Chondrocyte (in vitro differentiated cells): ENCODE data around the gene PPP2R2C. TPM values are rescaled to one million over a fixed set of nuclear protein-coding genes. Genes with fewer than 3 reads are reported as not detected.

Experiments
- DNase-seq: peaks from one replicate; pipeline ENCODE4 v3.0.0; 2021; ENCODE audit warnings: mixed read lengths, low spot score
- H3K27ac Mint-ChIP-seq: one replicate; pipeline ENCODE4 v1.8.0; 2021; ENCODE audit warnings: mild to moderate bottlenecking, moderate library complexity, mixed read lengths; ENCODE audit not compliant: unreplicated experiment
- H3K27me3 Mint-ChIP-seq: 2 replicates; pipeline ENCODE4 v1.8.0; 2021; ENCODE audit warnings: low read depth, mixed read lengths
- H3K36me3 Mint-ChIP-seq: 2 replicates; pipeline ENCODE4 v1.8.0; 2021; ENCODE audit warnings: low read depth, mixed read lengths
- H3K4me1 Mint-ChIP-seq: 2 replicates; pipeline ENCODE4 v1.8.0; 2021; ENCODE audit warnings: low read depth, mild to moderate bottlenecking, mixed read lengths
- H3K4me3 Mint-ChIP-seq: one replicate; pipeline ENCODE4 v1.8.0; 2021; ENCODE audit warnings: mild to moderate bottlenecking, moderate library complexity, mixed read lengths; ENCODE audit not compliant: unreplicated experiment
- H3K9me3 Mint-ChIP-seq: 2 replicates; pipeline ENCODE4 v1.8.0; 2021; ENCODE audit warnings: low read depth, mixed read lengths
- total RNA-seq: library from RNA; stranded (reverse); gene quantifications from 3 replicates; pipeline ENCODE4 v1.2.1, GENCODE V29; 2021
- TF ChIP-seq, protein P1 (sequence below): fragments of 200-600 bp; sonication (generic); IDR thresholded peaks from 2 replicates; pipeline ENCODE4 v1.5.0; 2021; ENCODE audit warnings: antibody characterized with exemption, mild to moderate bottlenecking, moderate library complexity

PPP2R2C gene
- total RNA-seq, 1 donor from 2014 or later: 0.10 TPM

DNA sequence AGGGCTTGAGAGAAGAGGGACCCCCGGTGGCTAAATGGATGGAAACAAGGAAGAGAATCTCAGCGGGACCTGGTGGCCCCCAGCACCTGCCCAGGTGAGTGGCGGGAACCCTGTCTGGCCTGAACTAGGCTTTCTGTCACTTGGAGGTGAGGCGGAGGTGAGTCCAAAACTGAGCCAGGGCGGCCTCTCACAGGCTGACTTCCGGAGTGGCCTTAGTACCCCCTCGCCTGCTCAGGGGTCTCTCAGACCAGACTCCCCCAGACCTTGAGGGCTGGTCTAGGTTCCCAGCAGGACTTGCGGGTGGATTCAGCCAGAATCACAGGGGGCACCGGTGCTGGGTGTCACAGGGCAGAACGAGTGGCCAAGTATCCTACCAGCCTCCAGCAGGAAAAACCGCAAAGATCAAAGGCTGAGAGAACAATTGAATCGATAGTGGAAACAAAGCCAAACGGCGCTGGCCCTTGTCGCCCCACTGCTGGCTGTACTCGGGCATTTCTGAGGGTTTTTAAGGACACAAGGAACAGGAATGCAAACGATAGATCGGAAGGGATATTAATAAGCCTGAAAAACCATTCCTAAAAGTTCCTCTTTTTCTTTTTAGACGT is 135.0 kb downstream of the PPP2R2C start:
- peak; percentile 78 for DNase-seq
- H3K4me3 Mint-ChIP-seq: no peak overlapping the region
- H3K9me3 Mint-ChIP-seq: no peaks in the 10 kb centered on the region
- no peaks in the 10 kb centered on the region for H3K36me3 Mint-ChIP-seq
- peaks cover 57% of the 10 kb centered on the region for H3K27me3 Mint-ChIP-seq
- no peaks in the 10 kb centered on the region for H3K4me1 Mint-ChIP-seq
- H3K27ac Mint-ChIP-seq: no peak overlapping the region
- TF ChIP-seq, protein P1, sequence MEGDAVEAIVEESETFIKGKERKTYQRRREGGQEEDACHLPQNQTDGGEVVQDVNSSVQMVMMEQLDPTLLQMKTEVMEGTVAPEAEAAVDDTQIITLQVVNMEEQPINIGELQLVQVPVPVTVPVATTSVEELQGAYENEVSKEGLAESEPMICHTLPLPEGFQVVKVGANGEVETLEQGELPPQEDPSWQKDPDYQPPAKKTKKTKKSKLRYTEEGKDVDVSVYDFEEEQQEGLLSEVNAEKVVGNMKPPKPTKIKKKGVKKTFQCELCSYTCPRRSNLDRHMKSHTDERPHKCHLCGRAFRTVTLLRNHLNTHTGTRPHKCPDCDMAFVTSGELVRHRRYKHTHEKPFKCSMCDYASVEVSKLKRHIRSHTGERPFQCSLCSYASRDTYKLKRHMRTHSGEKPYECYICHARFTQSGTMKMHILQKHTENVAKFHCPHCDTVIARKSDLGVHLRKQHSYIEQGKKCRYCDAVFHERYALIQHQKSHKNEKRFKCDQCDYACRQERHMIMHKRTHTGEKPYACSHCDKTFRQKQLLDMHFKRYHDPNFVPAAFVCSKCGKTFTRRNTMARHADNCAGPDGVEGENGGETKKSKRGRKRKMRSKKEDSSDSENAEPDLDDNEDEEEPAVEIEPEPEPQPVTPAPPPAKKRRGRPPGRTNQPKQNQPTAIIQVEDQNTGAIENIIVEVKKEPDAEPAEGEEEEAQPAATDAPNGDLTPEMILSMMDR: no peak

DNA sequence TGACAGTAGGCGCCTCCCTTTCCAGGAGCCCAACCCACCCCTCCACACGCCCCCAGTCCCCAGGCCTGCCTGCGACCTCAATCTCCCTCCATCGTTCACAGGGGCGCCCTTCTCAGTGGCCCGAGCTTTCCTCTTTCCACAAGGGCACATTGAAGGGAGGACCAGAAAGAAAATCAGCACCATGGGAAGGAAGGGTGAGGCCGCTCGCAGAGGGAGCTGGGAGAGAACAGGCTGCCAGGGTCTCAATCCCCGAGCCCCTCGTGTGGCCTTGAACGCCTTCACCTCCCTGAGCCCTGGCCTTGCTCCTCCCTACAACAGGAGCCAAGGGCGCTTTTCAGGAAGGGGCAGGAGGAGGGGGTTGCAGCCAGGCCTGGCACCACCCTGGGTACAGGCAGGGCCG is 136.2 kb downstream of the PPP2R2C start:
- DNase-seq: peak; percentile 42
- Mint-ChIP-seq H3K27me3 (peaks cover 51% of the 10 kb centered on the region), H3K4me1 (no peaks in the 10 kb centered on the region), H3K36me3 (no peaks in the 10 kb centered on the region), H3K4me3 (no peak overlapping the region), H3K27ac (no peak overlapping the region), H3K9me3 (no peaks in the 10 kb centered on the region)
- TF ChIP-seq, protein P1: no peak

DNA sequence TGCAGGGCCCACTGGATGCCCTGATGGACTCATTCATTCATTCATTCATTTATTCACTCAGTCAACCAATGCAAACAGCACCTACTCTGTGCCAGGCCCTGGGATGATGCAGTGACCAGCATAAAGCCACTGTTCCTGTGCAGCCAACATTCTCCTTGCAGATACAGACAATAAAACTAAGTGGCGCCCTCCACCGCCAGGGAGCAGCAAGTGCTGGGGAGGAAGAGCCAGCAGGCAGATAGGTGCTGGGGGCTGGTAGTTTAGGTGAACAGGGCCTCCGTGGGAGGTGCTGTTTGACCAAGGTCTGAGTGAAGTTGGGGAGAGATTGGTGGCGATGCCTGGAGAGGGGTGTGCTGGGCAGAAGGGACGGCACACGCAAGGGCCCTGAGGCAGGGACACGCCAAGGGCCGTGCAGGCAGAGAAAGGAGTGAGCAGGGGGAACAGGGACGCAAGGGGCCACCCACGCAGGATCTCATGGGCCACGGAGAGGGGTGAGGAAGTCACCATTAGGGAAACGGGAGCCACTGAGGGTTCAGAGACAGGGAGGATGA is 137.3 kb downstream of the PPP2R2C start:
- no peaks in the 10 kb centered on the region for H3K9me3 Mint-ChIP-seq
- H3K4me3 Mint-ChIP-seq: no peak overlapping the region
- H3K36me3 Mint-ChIP-seq: no peaks in the 10 kb centered on the region
- no peaks in the 10 kb centered on the region for H3K4me1 Mint-ChIP-seq
- peak; percentile 58 for DNase-seq
- peaks cover 47% of the 10 kb centered on the region for H3K27me3 Mint-ChIP-seq
- TF ChIP-seq, protein P1: no peak
- H3K27ac Mint-ChIP-seq: no peak overlapping the region

DNA sequence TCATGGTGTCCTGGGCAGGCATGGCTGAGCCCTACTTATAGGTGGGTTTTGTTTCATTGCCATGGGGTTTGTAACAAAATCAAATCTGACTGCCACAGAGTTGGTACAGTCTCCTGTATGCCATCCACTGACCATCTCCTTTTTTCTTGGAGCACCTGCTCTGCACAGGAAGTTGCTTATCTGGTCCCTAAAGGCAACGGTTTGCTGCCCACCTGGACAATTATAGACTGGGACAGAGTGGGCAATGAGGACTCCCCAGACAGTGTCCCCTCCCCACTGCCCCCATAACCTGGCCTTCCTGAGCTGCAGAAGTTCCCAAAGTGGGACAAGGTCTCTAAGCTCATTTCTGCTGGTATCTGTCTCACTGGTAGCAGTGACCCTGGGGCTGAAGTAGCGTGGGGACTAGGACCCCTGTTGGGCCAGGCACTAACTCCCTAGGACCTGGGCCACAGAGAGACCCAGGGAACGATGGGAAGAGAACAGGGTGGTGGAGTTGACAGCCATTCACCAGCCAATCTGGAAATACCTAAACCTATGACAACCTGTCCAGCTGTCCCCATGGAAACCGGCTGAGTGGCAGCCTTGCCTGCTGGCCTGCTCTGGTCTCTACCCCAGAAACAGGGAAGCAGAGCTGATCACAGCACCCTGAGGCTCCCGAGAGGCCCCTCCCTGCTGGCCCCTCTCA is 138.1 kb downstream of the PPP2R2C start:
- no peaks in the 10 kb centered on the region for H3K4me1 Mint-ChIP-seq
- peaks cover 49% of the 10 kb centered on the region for H3K27me3 Mint-ChIP-seq
- H3K27ac Mint-ChIP-seq: no peak overlapping the region
- no peaks in the 10 kb centered on the region for H3K36me3 Mint-ChIP-seq
- peak; percentile 44 for DNase-seq
- H3K9me3 Mint-ChIP-seq: no peaks in the 10 kb centered on the region
- TF ChIP-seq, protein P1: peak; percentile 18
- H3K4me3 Mint-ChIP-seq: no peak overlapping the region

DNA sequence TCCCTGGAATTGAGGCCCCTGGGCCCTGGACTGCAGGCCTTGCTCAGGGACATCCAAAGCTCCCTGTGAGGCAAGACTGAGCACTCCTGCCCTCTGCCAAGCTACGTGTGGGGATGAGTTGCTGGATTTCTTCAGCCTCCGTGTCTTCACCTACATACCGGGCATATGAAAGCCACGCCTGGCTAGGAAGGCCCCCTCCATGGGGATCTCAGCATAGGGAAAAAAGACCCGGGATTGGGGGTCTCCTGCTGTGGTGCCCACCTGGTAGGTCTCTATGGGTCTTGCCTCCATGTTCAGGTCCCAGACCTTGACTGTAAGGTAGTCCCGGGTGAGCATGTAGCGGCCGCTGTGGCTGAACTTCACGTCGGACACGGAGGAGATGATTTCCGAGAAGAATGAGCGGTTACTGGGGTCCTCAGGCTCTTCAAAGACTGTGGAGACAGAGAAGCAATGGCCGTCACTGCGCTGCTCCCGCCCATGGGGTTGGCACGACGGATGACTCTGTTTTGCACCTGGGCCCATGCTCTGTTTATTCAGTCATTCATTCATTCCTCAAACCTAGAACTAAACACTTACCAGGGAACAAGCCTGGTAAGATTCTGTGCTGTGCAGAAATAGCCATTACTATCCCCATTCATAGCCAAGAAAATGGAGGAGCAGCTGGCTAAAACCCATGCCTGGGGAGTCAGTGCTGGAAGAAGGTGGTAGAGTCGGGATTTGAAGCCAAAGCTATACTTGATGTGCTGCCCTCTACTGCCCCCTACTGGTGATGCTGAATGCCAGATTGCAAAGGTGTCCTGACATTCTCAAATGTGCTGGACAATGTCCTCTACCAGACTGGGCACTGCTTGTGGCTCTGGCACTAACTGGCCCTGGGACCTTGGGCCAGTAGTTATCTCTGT is 138.9 kb downstream of the PPP2R2C start:
- DNase-seq: peak; percentile 52
- Mint-ChIP-seq H3K4me3 (no peak overlapping the region), H3K4me1 (no peaks in the 10 kb centered on the region), H3K27ac (no peak overlapping the region), H3K36me3 (no peaks in the 10 kb centered on the region), H3K27me3 (peaks cover 49% of the 10 kb centered on the region), H3K9me3 (no peaks in the 10 kb centered on the region)
- TF ChIP-seq, protein P1: peak; percentile 72
